Neural cell (in vitro differentiated cells): ENCODE results near the gene PDE4D. TPM values are rescaled to one million over a fixed set of nuclear protein-coding genes. Genes with fewer than 3 reads are reported as not detected.

ENCODE experiments used
- H2AFZ ChIP-seq: fragments of 200-600, 300-800 bp; sonication (generic), shearing (Covaris generic); 2 replicates; pipeline ENCODE4 v1.6.0; 2014; ENCODE audit warnings: low read depth, mild to moderate bottlenecking, antibody characterized with exemption, low read length, moderate library complexity
- H3F3A ChIP-seq: fragments of 200-600 bp; shearing (Covaris generic); 2 replicates; pipeline ENCODE4 v1.6.1; 2016; ENCODE audit warnings: mild to moderate bottlenecking, moderate library complexity, mixed read lengths, antibody characterized with exemption, low read length; ENCODE audit not compliant: insufficient read depth, poor library complexity, severe bottlenecking
- H3K27ac ChIP-seq: fragments of 200-600, 300-800 bp; sonication (generic), shearing (Covaris generic); 2 replicates; pipeline ENCODE4 v1.5.1; 2014; ENCODE audit warnings: mild to moderate bottlenecking, low read length, moderate library complexity
- H3K27me3 ChIP-seq: fragments of 300-800, 200-600 bp; sonication (generic), shearing (Covaris generic); 2 replicates; pipeline ENCODE4 v1.6.0; 2014; ENCODE audit warnings: mild to moderate bottlenecking, low read depth, low read length, moderate library complexity; ENCODE audit not compliant: insufficient read depth
- H3K36me3 ChIP-seq: fragments of 300-800, 200-600 bp; sonication (generic), shearing (Covaris generic); 2 replicates; pipeline ENCODE4 v1.5.1; 2014; ENCODE audit warnings: mild to moderate bottlenecking, antibody characterized with exemption, low read length, moderate library complexity; ENCODE audit not compliant: insufficient read depth
- H3K4me2 ChIP-seq: fragments of 300-800, 200-600 bp; sonication (generic), shearing (Covaris generic); 2 replicates; pipeline ENCODE4 v1.6.0; 2014; ENCODE audit warnings: mild to moderate bottlenecking, low read length
- H3K4me3 ChIP-seq: fragments of 300-800, 200-600 bp; sonication (generic), shearing (Covaris generic); 2 replicates; pipeline ENCODE4 v1.5.1; 2014; ENCODE audit warnings: mild to moderate bottlenecking, low read length, moderate library complexity
- H3K79me2 ChIP-seq: fragments of 200-600 bp; shearing (Covaris generic); replicated peaks from 2 replicates; pipeline ENCODE4 v1.6.0; 2014; ENCODE audit warnings: mild to moderate bottlenecking, low read length, moderate library complexity; ENCODE audit not compliant: insufficient read depth
- H3K9ac ChIP-seq: fragments of 300-800, 200-600 bp; sonication (generic), shearing (Covaris generic); 2 replicates; pipeline ENCODE4 v1.6.1; 2016; ENCODE audit warnings: mild to moderate bottlenecking, low read length, mixed read lengths
- H3K9me2 ChIP-seq: fragments of 200-600 bp; shearing (Covaris generic); 2 replicates; pipeline ENCODE4 v1.6.1; 2016; ENCODE audit warnings: mild to moderate bottlenecking, low read length, mixed read lengths; ENCODE audit not compliant: insufficient read depth
- H3K9me3 ChIP-seq: fragments of 200-600, 300-800 bp; sonication (generic), shearing (Covaris generic); 2 replicates; pipeline ENCODE4 v1.6.1; 2016; ENCODE audit warnings: mild to moderate bottlenecking, mixed run types, low read length, moderate library complexity, mixed read lengths
- H4K20me1 ChIP-seq: fragments of 200-600 bp; shearing (Covaris generic); 2 replicates; pipeline ENCODE4 v1.6.1; 2016; ENCODE audit warnings: mild to moderate bottlenecking, mixed run types; ENCODE audit not compliant: insufficient read depth
- CTCF ChIP-seq: fragments of 450-650 bp; IDR thresholded peaks from 2 replicates; pipeline ENCODE4 v1.5.1; 2014; ENCODE audit warnings: antibody characterized with exemption, mild to moderate bottlenecking, moderate library complexity; ENCODE audit not compliant: poor library complexity, severe bottlenecking
- EP300 ChIP-seq: fragments of 450-650 bp; conservative IDR thresholded peaks from 2 replicates; pipeline ENCODE4 v1.6.1; 2014; ENCODE audit warnings: antibody characterized with exemption, mild to moderate bottlenecking, moderate library complexity; ENCODE audit not compliant: poor library complexity, severe bottlenecking
- EZH2 ChIP-seq: fragments of 200-600, 300-800 bp; shearing (Covaris generic), sonication (generic); IDR thresholded peaks from 2 replicates; pipeline ENCODE4 v1.6.1; 2014; ENCODE audit warnings: antibody characterized with exemption, low read length, borderline replicate concordance, mild to moderate bottlenecking; ENCODE audit not compliant: insufficient read depth, poor library complexity, severe bottlenecking
- MXI1 ChIP-seq: fragments of 450-650 bp; conservative IDR thresholded peaks from 2 replicates; pipeline ENCODE4 v1.6.1; 2014; ENCODE audit warnings: antibody characterized with exemption, mild to moderate bottlenecking; ENCODE audit not compliant: poor library complexity, severe bottlenecking
- POLR2AphosphoS5 ChIP-seq: IDR thresholded peaks from 2 replicates; pipeline ENCODE4 v1.6.1; 2012
- RAD21 ChIP-seq: fragments of 450-650 bp; conservative IDR thresholded peaks from 2 replicates; pipeline ENCODE4 v1.6.1; 2014; ENCODE audit warnings: antibody characterized with exemption, mild to moderate bottlenecking, moderate library complexity
- SMC3 ChIP-seq: fragments of 450-650 bp; conservative IDR thresholded peaks from 2 replicates; pipeline ENCODE4 v1.6.1; 2014; ENCODE audit warnings: antibody characterized with exemption, mild to moderate bottlenecking, moderate library complexity; ENCODE audit not compliant: poor library complexity
- TAF1 ChIP-seq: IDR thresholded peaks from 2 replicates; pipeline ENCODE4 v1.6.1; 2012; ENCODE audit warnings: low read depth
- polyA plus RNA-seq: library from polyadenylated mRNA; depleted of rRNA; stranded (reverse); fragments of >200 nt; gene quantifications from 2 replicates; pipeline ENCODE4 v1.2.3, GENCODE V29; 2014
- TF ChIP-seq, protein P1 (sequence below): IDR thresholded peaks from 2 replicates; pipeline ENCODE4 v1.6.1; 2012; ENCODE audit warnings: borderline replicate concordance

PDE4D gene
- polyA plus RNA-seq, 1 donor from 2014 or later = 42.8 TPM

- no peaks in the 10 kb centered on the region for H3K9me2 ChIP-seq
- H3K9ac ChIP-seq = no peak overlapping the region
- H3K4me2 ChIP-seq = no peak overlapping the region
- no peaks in the 10 kb centered on the region for H3K27me3 ChIP-seq
- no peaks in the 10 kb centered on the region for H3F3A ChIP-seq
- H3K79me2 ChIP-seq = no peaks in the 10 kb centered on the region
- H3K9me3 ChIP-seq = no peaks in the 10 kb centered on the region
- H3K36me3 ChIP-seq = no peaks in the 10 kb centered on the region
- H4K20me1 ChIP-seq = no peaks in the 10 kb centered on the region
- no peak overlapping the region for H3K4me3 ChIP-seq
- H3K27ac ChIP-seq = no peak overlapping the region
- TF ChIP-seq EP300 (no peak), TAF1 (no peak), EZH2 (no peak), RAD21 (no peak), MXI1 (no peak), SMC3 (no peak)
- TF ChIP-seq, protein P1, sequence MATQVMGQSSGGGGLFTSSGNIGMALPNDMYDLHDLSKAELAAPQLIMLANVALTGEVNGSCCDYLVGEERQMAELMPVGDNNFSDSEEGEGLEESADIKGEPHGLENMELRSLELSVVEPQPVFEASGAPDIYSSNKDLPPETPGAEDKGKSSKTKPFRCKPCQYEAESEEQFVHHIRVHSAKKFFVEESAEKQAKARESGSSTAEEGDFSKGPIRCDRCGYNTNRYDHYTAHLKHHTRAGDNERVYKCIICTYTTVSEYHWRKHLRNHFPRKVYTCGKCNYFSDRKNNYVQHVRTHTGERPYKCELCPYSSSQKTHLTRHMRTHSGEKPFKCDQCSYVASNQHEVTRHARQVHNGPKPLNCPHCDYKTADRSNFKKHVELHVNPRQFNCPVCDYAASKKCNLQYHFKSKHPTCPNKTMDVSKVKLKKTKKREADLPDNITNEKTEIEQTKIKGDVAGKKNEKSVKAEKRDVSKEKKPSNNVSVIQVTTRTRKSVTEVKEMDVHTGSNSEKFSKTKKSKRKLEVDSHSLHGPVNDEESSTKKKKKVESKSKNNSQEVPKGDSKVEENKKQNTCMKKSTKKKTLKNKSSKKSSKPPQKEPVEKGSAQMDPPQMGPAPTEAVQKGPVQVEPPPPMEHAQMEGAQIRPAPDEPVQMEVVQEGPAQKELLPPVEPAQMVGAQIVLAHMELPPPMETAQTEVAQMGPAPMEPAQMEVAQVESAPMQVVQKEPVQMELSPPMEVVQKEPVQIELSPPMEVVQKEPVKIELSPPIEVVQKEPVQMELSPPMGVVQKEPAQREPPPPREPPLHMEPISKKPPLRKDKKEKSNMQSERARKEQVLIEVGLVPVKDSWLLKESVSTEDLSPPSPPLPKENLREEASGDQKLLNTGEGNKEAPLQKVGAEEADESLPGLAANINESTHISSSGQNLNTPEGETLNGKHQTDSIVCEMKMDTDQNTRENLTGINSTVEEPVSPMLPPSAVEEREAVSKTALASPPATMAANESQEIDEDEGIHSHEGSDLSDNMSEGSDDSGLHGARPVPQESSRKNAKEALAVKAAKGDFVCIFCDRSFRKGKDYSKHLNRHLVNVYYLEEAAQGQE = no peak
- H2AFZ ChIP-seq = no peak overlapping the region
Observed at GRCh38 chr5:59548807-59549357, 344.6 kb downstream of the PDE4D start.

DNA sequence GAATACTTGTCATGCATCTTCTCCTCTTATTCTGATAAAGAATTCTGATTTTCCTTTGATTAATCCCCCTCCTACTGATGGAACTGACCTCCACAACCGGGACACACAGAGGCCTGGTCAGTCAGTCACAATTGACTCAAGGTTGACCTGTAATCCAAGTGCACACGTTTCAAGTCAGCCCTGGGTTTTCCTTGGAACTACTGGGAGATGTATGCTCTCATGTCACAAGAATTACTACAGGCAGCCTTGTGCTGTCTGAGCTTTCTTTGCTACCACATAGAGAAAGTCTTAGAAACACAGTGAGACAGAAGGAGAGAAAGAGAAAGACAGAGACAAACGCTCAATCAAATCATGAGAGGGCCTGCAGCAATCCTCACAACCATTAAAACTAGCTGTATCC lies 345.8 kb downstream of the PDE4D start:
- H3K4me2 ChIP-seq = no peak overlapping the region
- H3K27ac ChIP-seq = no peak overlapping the region
- TF ChIP-seq RAD21 = no peak
- no peaks in the 10 kb centered on the region for H3F3A ChIP-seq
- H3K9me2 ChIP-seq = no peaks in the 10 kb centered on the region
- H3K4me3 ChIP-seq = no peak overlapping the region
- H2AFZ ChIP-seq = no peak overlapping the region
- no peaks in the 10 kb centered on the region for H3K27me3 ChIP-seq
- H4K20me1 ChIP-seq = no peaks in the 10 kb centered on the region
- no peaks in the 10 kb centered on the region for H3K36me3 ChIP-seq
- no peaks in the 10 kb centered on the region for H3K79me2 ChIP-seq
- no peaks in the 10 kb centered on the region for H3K9me3 ChIP-seq
- no peak overlapping the region for H3K9ac ChIP-seq

DNA sequence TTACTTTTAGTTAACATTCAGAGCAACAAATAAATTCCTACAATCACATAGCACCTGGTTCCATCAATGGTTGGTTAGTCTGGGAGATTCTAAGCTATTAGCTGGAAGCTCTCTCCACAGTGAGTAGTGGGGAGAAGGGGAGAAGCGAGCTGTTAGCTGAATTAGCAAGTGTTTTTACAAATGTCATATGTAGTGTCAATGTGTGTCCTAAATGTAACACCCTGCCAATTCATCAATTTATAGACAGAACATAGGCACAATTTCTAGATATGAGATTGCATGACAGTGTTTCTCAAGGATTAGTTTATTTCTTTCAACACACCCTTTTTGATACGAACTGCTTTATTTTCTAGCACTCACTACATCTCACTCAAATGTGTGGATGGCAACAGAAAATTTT lies 349.0 kb downstream of the PDE4D start:
- Histone ChIP-seq H3K4me2 (no peak overlapping the region), H2AFZ (no peak overlapping the region), H3K36me3 (no peaks in the 10 kb centered on the region), H3K79me2 (no peaks in the 10 kb centered on the region), H4K20me1 (no peaks in the 10 kb centered on the region), H3K9ac (no peak overlapping the region), H3K4me3 (no peak overlapping the region), H3F3A (no peaks in the 10 kb centered on the region), H3K9me2 (no peaks in the 10 kb centered on the region), H3K9me3 (no peaks in the 10 kb centered on the region), H3K27me3 (no peaks in the 10 kb centered on the region), H3K27ac (no peak overlapping the region)
- TF ChIP-seq CTCF = no peak
- no peak for TF ChIP-seq EZH2
- no peak for TF ChIP-seq EP300
- no peak for TF ChIP-seq TAF1
- TF ChIP-seq POLR2AphosphoS5 = no peak
- no peak for TF ChIP-seq RAD21
- no peak for TF ChIP-seq MXI1
- no peak for TF ChIP-seq SMC3
- TF ChIP-seq, protein P1 = no peak
